Stimulated activated CD4-positive, alpha-beta T cell treated with anti-CD3 and anti-CD28 coated beads, Interleukin-1b, Interleukin-23, amount 100 ng/mL, for 1 hour (primary cell): Measurements from ENCODE around the gene SLC27A4.
"Not testable (repeated sequence)": the region's sequence is repeated elsewhere in the genome, so short reads cannot be mapped to it uniquely, and the experiment has no call there.

Experiments
- DNase-seq, 2 donors: peaks; one replicate each; pipeline ENCODE4 v3.0.0-alpha.2; 2020; ENCODE audit warnings: low read depth in 2 of 2

SLC27A4 gene

DNA sequence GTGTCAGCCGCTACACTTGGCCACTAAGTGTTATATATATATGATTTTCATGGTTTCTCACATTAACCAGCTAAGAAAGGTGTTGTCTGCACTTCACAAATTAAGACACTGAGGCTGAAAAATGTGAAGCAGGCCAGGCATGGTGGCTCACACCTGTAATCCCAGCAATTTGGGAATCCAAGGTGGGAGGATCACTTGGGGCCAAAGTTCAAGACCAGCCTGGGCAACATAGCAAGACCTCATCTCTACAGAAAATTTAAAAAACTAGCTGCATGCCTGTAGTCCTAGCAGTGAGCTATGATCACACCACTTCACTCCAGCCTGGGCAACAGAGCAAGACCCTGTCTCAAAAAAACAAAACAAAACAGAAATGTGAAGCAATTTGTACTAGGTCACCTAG lies 15.9 kb upstream of the SLC27A4 start:
- no peak for DNase-seq

- no peak for DNase-seq
Observed at GRCh38 chr9:128325629-128326028, 14.7 kb upstream of the SLC27A4 start.

- DNase-seq: no peak
Observed at GRCh38 chr9:128333451-128333869, 6.9 kb upstream of the SLC27A4 start.

DNA sequence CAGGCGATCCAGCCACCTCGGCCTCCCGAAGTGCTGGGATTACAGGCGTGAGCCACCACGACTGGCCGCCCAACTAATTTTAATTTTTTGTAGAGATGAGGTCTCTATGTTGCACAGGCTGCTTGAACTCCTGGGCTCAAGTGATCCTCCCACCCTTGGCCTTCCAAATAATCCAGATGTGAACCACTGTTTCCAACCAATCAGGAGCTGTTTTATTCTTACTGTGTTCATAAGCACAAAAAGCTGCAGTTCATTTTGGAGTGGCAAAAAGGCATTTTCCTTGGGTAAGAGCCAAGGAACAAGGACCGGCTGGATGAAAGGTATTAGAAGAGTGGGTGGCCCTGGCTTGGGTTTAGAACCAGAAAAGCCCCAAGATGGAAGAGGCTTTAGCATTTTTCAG lies 5.2 kb upstream of the SLC27A4 start:
- no peak for DNase-seq

GRCh38 chr9:128335914-128336313 lies 4.4 kb upstream of the SLC27A4 start:
- no peak for DNase-seq

DNA sequence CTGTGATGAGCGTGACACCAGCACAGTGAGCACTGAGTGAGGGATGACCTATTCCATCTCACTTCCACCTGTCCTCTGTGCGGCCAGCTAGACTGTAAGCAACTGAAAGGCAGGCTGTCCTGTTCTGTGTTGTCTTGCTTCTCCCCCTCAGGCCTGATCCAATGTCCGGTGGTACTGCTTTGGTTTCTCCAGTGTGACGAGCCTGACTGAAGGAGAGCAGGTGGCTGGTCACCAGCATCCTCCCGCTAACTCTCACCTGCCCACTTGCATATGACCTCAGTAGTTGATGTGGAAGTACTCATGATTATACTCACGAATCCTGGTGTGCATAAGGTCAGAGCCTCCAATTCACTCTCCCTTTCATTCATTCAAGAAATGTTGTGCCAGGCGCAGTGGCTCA lies 2.4 kb upstream of the SLC27A4 start:
- DNase-seq: no peak

DNA sequence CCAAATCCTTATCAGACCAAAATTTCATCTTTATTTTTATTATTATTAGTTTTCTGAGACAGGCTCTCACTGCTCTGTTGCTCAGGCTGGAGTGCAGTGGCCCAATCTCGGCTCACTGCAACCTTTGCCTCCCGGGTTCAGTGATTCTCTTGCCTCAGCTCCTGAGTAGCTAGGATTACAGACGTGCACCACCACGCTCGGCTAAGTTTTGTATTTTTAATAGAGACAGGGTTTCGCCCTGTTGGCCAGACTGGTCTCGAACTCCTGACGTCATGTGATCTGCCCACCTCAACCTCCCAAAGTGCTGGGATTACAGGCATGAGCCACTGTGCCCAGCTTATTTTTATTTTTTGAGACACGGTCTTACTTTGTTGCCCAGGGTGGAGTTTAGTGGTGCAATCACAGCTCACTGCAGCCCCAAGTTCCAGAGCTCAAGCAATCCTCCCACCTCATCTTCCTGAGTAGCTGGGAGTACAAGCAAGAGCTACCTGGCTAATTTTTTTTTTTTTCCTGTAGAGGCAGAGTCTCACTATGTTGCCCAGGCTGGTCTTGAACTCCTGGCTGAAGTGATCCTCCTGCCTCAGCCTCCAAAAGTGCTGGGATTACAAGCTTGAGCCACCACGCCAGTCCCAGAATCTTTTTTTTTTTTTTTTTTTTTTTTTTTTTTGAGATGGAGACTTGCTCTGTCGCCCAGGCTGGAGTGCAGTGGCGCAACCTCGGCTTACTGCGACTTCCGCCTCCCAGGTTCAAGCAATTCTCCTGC lies 1.3 kb upstream of the SLC27A4 start:
- not testable (repeated sequence) for DNase-seq

GRCh38 chr9:128340691-128341434 lies 536 bp downstream of the SLC27A4 start:
- DNase-seq: no peak

- DNase-seq: peak in 1 of 2 donors; percentile 26
Observed at GRCh38 chr9:128341435-128341849, 1.1 kb downstream of the SLC27A4 start.

GRCh38 chr9:128342971-128343680 lies 2.8 kb downstream of the SLC27A4 start:
- DNase-seq: no peak

GRCh38 chr9:128343855-128344254 lies 3.5 kb downstream of the SLC27A4 start:
- DNase-seq: no peak

DNA sequence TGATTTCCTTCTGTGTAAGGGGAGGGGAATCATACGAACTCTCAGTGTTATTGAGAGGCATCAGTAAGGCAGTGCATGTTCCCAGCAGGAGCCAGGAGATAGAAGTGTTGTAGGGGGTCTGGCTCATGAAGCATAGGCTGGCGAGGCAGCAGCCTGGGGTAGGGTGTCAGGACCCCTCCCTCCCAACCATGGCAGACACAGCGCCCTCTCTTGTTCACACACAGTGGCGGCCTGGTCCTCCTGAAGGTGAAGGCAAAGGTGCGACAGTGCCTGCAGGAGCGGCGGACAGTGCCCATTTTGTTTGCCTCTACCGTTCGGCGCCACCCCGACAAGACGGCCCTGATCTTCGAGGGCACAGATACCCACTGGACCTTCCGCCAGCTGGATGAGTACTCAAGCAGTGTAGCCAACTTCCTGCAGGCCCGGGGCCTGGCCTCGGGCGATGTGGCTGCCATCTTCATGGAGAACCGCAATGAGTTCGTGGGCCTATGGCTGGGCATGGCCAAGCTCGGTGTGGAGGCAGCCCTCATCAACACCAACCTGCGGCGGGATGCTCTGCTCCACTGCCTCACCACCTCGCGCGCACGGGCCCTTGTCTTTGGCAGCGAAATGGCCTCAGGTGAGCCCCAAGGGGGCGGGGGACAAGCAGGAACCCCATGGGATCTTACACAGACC lies 4.7 kb downstream of the SLC27A4 start:
- no peak for DNase-seq

GRCh38 chr9:128349125-128349524 lies 8.8 kb downstream of the SLC27A4 start:
- no peak for DNase-seq

GRCh38 chr9:128349772-128350171 lies 9.4 kb downstream of the SLC27A4 start:
- DNase-seq: no peak

DNA sequence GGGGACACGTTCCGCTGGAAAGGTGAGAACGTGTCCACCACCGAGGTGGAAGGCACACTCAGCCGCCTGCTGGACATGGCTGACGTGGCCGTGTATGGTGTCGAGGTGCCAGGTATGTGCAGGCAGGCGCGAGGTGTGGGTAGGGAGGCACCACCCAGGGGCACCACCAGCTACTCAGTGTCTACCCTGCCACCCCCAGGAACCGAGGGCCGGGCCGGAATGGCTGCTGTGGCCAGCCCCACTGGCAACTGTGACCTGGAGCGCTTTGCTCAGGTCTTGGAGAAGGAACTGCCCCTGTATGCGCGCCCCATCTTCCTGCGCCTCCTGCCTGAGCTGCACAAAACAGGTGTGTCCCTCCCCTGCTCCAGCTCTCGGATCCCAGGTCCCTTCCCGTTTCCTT lies 15.1 kb downstream of the SLC27A4 start:
- no peak for DNase-seq

DNA sequence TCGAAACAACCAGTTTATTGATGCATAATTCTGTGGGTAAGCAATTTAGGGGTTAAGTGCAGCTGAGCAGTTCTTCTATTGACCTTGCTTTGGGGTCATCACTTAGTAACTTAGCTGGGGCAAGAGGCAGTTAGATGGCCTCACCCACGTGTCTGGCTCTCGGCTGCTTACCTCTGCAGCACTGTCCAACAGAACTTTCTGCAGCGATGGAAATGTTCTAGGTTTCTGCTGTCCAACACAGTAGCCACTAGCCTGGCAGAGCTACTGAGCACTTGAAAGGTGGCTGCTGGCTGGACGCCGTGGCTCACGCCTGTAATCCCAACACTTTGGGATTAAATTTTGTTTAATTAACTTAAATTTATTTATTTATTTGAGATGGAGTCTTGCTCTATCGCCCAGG lies 17.8 kb downstream of the SLC27A4 start:
- DNase-seq: no peak

DNA sequence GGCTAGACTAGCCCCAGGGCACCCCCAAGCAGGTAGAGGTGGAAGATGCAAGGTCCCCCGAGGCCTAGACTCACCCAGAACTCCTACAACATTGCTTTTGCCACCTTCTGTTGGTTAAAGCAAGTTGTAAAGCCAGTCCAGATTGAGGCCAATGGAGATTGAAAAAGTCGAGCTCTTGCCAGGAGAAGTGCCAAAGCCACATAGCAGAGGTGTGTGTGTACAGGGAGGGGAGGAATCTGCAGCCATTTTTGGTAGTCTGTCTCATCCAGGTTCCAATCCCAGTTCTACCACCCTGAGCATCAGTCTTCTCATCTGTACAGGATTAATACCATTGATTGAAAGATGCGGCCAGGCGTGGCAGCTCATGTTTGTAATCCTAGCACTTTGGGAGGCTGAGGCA lies 18.5 kb downstream of the SLC27A4 start:
- DNase-seq: no peak

DNA sequence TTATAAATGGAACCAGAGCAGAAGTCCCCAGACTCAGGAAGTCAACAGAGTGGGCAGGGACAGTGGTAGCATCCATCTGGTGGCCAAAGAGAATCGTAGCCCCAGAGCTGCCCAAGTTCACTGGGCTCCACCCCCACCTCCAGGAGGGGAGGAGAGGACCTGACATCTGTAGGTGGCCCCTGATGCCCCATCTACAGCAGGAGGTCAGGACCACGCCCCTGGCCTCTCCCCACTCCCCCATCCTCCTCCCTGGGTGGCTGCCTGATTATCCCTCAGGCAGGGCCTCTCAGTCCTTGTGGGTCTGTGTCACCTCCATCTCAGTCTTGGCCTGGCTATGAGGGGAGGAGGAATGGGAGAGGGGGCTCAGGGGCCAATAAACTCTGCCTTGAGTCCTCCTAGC lies 20.5 kb downstream of the SLC27A4 start:
- DNase-seq: no peak

DNA sequence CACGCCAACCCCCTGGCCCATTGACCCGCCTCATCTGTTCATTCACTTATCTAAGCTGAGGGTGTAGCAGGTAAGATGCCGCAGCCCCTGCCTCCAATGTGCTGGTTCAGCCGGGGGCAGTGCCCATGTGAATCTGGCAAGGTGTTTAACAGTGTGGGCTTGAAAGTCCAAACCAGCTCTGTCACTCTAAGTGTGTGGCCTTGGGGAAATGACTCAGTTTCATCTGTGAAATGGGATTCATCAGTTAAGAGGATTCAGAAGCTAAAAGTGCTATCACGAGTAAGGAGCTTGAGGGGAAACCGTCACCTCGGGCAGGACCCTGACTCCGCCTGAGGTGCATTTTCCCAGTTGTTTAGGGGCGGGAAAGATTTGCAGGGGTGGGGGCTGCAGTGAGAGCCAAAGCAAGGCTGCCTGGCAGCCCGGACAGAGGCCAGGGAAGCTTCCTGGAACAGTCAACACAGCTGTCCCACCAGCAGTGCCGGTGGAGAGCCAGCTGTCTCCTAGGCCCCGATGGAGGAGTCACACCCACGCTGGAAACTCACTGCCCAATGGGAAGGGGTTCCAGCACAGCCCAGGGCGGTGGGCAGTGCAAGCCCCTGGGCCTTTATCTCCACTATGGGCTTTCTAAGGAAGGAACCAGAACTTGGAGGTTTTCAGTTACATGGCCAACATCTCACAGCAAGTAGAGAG lies 21.1 kb downstream of the SLC27A4 start:
- DNase-seq: no peak

GRCh38 chr9:128361986-128362646 lies 21.8 kb downstream of the SLC27A4 start:
- DNase-seq: peak in 1 of 2 donors; percentile 24

- no peak for DNase-seq
Observed at GRCh38 chr9:128362774-128363173, 22.4 kb downstream of the SLC27A4 start.
